GM10248 (cell line): Measurements from ENCODE around the gene LILRA2.

ENCODE experiments used
- CTCF ChIA-PET: fragments of 300-600 bp; sonication (Branson Sonifier 250); formaldehyde crosslinking; extraction: SDS; loops from one replicate; lab custom pipeline; 2021; ENCODE audit warnings: antibody characterized with exemption; lab: Yijun Ruan, JAX
- POLR2A ChIA-PET: fragments of 350-650 bp; sonication (Branson Sonifier 250); formaldehyde crosslinking; extraction: SDS; loops from one replicate; lab custom pipeline; 2020; ENCODE audit warnings: antibody characterized with exemption; lab: Yijun Ruan, JAX
- DNase-seq: peaks from one replicate; pipeline ENCODE4 v3.0.0; 2012; ENCODE audit errors: extremely low spot score
- CTCF ChIP-seq: IDR thresholded peaks from 2 replicates; pipeline ENCODE4 v1.5.1; 2012; ENCODE audit warnings: mild to moderate bottlenecking, low read depth; ENCODE audit errors: extremely low read depth, missing control alignments, control extremely low read depth

LILRA2 gene

GRCh38 chr19:54573330-54573872 lies at the start of gene LILRA2:
TSS of gene LILRA2 (plus strand) at chr19:54573790. CDS start at chr19:54573879, 89 bp downstream.
- peak; percentile 77 for DNase-seq
- POLR2A ChIA-PET: interaction anchor here (0.5 kb wide), 1 partner anchor 32 kb away, joined by 4 read pairs; no protein-coding TSS in a partner anchor
- TF ChIP-seq CTCF: no peak
- CTCF ChIA-PET: no interaction called here

- no peak for TF ChIP-seq CTCF
- ChIA-PET POLR2A (no interaction called here), CTCF (interaction anchor here (1.3 kb wide), 1 partner anchor 14 kb away, joined by 3 read pairs; no protein-coding TSS in a partner anchor)
- DNase-seq: no peak
Observed at GRCh38 chr19:54525636-54526035, 48.0 kb upstream of the LILRA2 start.

- CTCF ChIA-PET: interaction anchor here (1.2 kb wide), 1 partner anchor 9 kb away, joined by 3 read pairs; no protein-coding TSS in a partner anchor
- no peak for DNase-seq
- TF ChIP-seq CTCF: no peak
- POLR2A ChIA-PET: no interaction called here
Observed at GRCh38 chr19:54526972-54527371, 46.6 kb upstream of the LILRA2 start.

- TF ChIP-seq CTCF: no peak
- CTCF ChIA-PET: interaction anchor here (1.1 kb wide), 1 partner anchor 117 kb away, joined by 3 read pairs; no protein-coding TSS in a partner anchor
- POLR2A ChIA-PET: no interaction called here
- no peak for DNase-seq
Observed at GRCh38 chr19:54530866-54531265, 42.7 kb upstream of the LILRA2 start.

- POLR2A ChIA-PET: interaction anchor here (0.6 kb wide), 1 partner anchor 1092 kb away, joined by 4 read pairs; no protein-coding TSS in a partner anchor
- no peak for TF ChIP-seq CTCF
- CTCF ChIA-PET: interaction anchor here (1.2 kb wide), 1 partner anchor 12 kb away, joined by 3 read pairs; no protein-coding TSS in a partner anchor
- DNase-seq: no peak
Observed at GRCh38 chr19:54532528-54532927, 41.1 kb upstream of the LILRA2 start.

GRCh38 chr19:54533476-54533875 lies 40.1 kb upstream of the LILRA2 start:
- DNase-seq: no peak
- no peak for TF ChIP-seq CTCF
- ChIA-PET POLR2A (no interaction called here), CTCF (no interaction called here)
